Activated CD4-positive, alpha-beta T cell treated with anti-CD3 and anti-CD28 coated beads, Interleukin-2, amount 50 U/mL, for 1 hour (primary cell): Measurements from ENCODE around the gene BCDIN3D.
"Not testable (repeated sequence)": the region's sequence is repeated elsewhere in the genome, so short reads cannot be mapped to it uniquely, and the experiment has no call there.

Experiments
- DNase-seq: peaks from one replicate; pipeline ENCODE4 v3.0.0-alpha.2; 2020

BCDIN3D gene

GRCh38 chr12:49842519-49843352 lies at the start of gene BCDIN3D:
Gene BCDIN3D (minus strand): TSS chr12:49843106. CDS start chr12:49843087, 19 bp downstream.
- peak; percentile 91 for DNase-seq

GRCh38 chr12:49892084-49892731 lies 49.3 kb upstream of the BCDIN3D start:
- DNase-seq = no peak

GRCh38 chr12:49891476-49891875 lies 48.6 kb upstream of the BCDIN3D start:
- DNase-seq = no peak

- no peak for DNase-seq
Observed at GRCh38 chr12:49891012-49891411, 48.1 kb upstream of the BCDIN3D start.

- no peak for DNase-seq
Observed at GRCh38 chr12:49890096-49890461, 47.2 kb upstream of the BCDIN3D start.

GRCh38 chr12:49889361-49890095 lies 46.6 kb upstream of the BCDIN3D start:
- DNase-seq = no peak

- DNase-seq = no peak
Observed at GRCh38 chr12:49888461-49889151, 45.7 kb upstream of the BCDIN3D start.

- no peak for DNase-seq
Observed at GRCh38 chr12:49887536-49888401, 44.9 kb upstream of the BCDIN3D start.

GRCh38 chr12:49887091-49887490 lies 44.2 kb upstream of the BCDIN3D start:
- no peak for DNase-seq

- DNase-seq = no peak
Observed at GRCh38 chr12:49885663-49886461, 43.0 kb upstream of the BCDIN3D start.

GRCh38 chr12:49885118-49885517 lies 42.2 kb upstream of the BCDIN3D start:
- DNase-seq = no peak

GRCh38 chr12:49882851-49883464 lies 40.1 kb upstream of the BCDIN3D start:
- DNase-seq = no peak

GRCh38 chr12:49882248-49882850 lies 39.4 kb upstream of the BCDIN3D start:
- no peak for DNase-seq

GRCh38 chr12:49881415-49882247 lies 38.7 kb upstream of the BCDIN3D start:
- DNase-seq = no peak

GRCh38 chr12:49880756-49881414 lies 38.0 kb upstream of the BCDIN3D start:
- DNase-seq = no peak

- not testable (repeated sequence) for DNase-seq
Observed at GRCh38 chr12:49879065-49879464, 36.2 kb upstream of the BCDIN3D start.

- no peak for DNase-seq
Observed at GRCh38 chr12:49878021-49878420, 35.1 kb upstream of the BCDIN3D start.

- DNase-seq = no peak
Observed at GRCh38 chr12:49877066-49877465, 34.2 kb upstream of the BCDIN3D start.

- DNase-seq = no peak
Observed at GRCh38 chr12:49876070-49876469, 33.2 kb upstream of the BCDIN3D start.
